ENCODE results near the gene SGMS1. TPM values are rescaled to one million over a fixed set of nuclear protein-coding genes. Genes with fewer than 3 reads are reported as not detected.

The SGMS1 gene
- total and polyA plus RNA-seq, 2 donors (not counting 1 experiment from before 2014, with no cell fraction given) = 10.0 to 43.5 TPM

DNA sequence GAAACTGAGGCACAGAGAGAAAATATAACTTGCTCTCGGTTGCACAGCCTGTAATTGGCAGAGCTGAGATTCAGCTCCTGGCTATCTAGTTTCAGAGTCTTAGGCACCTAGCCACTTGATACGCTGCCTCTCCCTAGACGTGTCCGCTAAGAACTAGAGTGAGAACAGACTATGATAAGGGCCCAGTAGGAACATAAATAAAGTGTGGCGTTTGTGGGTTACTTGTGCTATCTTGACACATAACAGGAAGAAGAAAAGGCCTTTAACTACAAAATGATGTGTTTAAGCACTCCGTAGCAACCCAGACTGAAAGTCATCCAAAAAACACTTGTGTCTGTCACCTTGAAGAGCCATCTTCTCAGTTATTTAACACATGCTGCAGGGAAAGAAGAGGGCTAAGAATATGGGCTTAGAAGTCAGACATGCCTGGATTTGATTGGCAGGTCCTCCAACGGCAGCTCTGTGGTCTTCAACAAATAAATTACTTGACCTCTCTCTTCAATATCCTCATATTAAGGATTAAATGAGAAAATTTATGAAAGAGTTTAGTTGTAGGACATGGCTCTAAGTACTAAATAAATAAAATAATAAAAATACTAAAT lies 96.2 kb downstream of the SGMS1 start:
- H3K4me1 ChIP-seq (ENCODE audit: control insufficient read depth in 2 of 2, insufficient read depth in 2 of 2, low read length in 2 of 2) = no peaks in the 10 kb centered on the region
- Mint-ChIP-seq H3K4me3 (no peak overlapping the region), H3K27me3 (no peaks in the 10 kb centered on the region), H3K27ac (no peak overlapping the region), H3K4me1 (peaks cover 2% of the 10 kb centered on the region), H3K9me3 (ENCODE audit: insufficient read depth) (no peaks in the 10 kb centered on the region)
- H3K79me2 ChIP-seq (ENCODE audit: control insufficient read depth, insufficient read depth, low read length) = peaks cover 42% of the 10 kb centered on the region
- no peak overlapping the region for H2AFZ ChIP-seq (ENCODE audit: insufficient read depth, low read depth, low read length, poor library complexity, severe bottlenecking)
- intact Hi-C loops (cut with micrococcal nuclease) = no loop called here
- POLR2A ChIA-PET = no interaction called here
- H3K4me3 ChIP-seq (ENCODE audit: control extremely low read depth in 1 of 5, extremely low read depth in 1 of 5, insufficient read depth in 1 of 5, low read depth in 2 of 5, low read length in 4 of 5) = no peak overlapping the region
- H4K20me1 ChIP-seq (ENCODE audit: control insufficient read depth, insufficient read depth, low read length, poor library complexity, severe bottlenecking) = peaks cover 21% of the 10 kb centered on the region
- H3K9me3 ChIP-seq (ENCODE audit: control extremely low read depth in 1 of 3, control insufficient read depth in 2 of 3, insufficient read depth in 1 of 3, low read length in 2 of 3) = no peaks in the 10 kb centered on the region
- DNase-seq = no peak
- WGBS (ENCODE audit: insufficient coverage) = 90% methylated on average over 2 of the region's 7 CpGs
- TF ChIP-seq EZH2 (IDR thresholded peaks at IDR 0.05; ENCODE audit: borderline replicate concordance, insufficient read depth, low read depth, low read length, poor library complexity, severe bottlenecking) = no peak
- TF ChIP-seq, protein P1, sequence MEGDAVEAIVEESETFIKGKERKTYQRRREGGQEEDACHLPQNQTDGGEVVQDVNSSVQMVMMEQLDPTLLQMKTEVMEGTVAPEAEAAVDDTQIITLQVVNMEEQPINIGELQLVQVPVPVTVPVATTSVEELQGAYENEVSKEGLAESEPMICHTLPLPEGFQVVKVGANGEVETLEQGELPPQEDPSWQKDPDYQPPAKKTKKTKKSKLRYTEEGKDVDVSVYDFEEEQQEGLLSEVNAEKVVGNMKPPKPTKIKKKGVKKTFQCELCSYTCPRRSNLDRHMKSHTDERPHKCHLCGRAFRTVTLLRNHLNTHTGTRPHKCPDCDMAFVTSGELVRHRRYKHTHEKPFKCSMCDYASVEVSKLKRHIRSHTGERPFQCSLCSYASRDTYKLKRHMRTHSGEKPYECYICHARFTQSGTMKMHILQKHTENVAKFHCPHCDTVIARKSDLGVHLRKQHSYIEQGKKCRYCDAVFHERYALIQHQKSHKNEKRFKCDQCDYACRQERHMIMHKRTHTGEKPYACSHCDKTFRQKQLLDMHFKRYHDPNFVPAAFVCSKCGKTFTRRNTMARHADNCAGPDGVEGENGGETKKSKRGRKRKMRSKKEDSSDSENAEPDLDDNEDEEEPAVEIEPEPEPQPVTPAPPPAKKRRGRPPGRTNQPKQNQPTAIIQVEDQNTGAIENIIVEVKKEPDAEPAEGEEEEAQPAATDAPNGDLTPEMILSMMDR (IDR thresholded peaks at IDR 0.05) = no peak
- no peak overlapping the region for H3K9ac ChIP-seq (ENCODE audit: low read length)
- no peak for ATAC-seq (ENCODE audit: low read depth)
- CTCF ChIA-PET = no interaction called here
- H3K36me3 ChIP-seq (replicated peaks in 1 of 2; ENCODE audit: control extremely low read depth in 1 of 2, control insufficient read depth in 1 of 2, extremely low read depth in 1 of 2, insufficient read depth in 2 of 2, low read length in 1 of 2) = no peaks in the 10 kb centered on the region
- H3K4me2 ChIP-seq (replicated peaks; ENCODE audit: low read depth, low read length, poor library complexity, severe bottlenecking) = no peak overlapping the region
- no peak overlapping the region for H3K27ac ChIP-seq (ENCODE audit: low read length in 2 of 2)
- H3K27me3 ChIP-seq (replicated peaks in 1 of 4; ENCODE audit: control extremely low read depth in 1 of 4, control insufficient read depth in 3 of 4, insufficient read depth in 4 of 4, low read length in 3 of 4) = no peaks in the 10 kb centered on the region

DNA sequence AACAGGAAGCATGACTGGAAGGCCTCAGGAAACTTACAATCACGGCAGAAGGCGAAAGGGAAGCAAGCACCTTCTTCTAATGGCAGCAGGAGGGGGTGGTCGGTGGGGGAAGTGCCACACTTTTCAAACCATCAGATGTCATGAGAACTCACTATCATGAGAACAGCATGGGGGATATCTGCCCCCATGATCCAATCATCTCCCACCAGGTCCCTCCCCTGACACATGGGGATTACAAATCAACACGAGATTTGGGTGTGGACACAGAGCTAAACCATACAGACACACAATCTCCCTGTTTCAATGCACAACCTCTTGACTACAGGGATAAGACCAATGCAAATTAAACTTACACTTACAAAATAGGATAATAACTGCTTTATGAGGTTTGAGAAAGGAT lies 97.6 kb downstream of the SGMS1 start:
- DNase-seq = no peak
- Histone ChIP-seq H3K4me2 (replicated peaks; ENCODE audit: low read depth, low read length, poor library complexity, severe bottlenecking) (no peak overlapping the region), H4K20me1 (ENCODE audit: control insufficient read depth, insufficient read depth, low read length, poor library complexity, severe bottlenecking) (peaks cover 21% of the 10 kb centered on the region), H3K9me3 (ENCODE audit: control extremely low read depth in 1 of 3, control insufficient read depth in 2 of 3, insufficient read depth in 1 of 3, low read length in 2 of 3) (no peaks in the 10 kb centered on the region), H3K4me3 (ENCODE audit: control extremely low read depth in 1 of 5, extremely low read depth in 1 of 5, insufficient read depth in 1 of 5, low read depth in 2 of 5, low read length in 4 of 5) (no peak overlapping the region), H3K36me3 (replicated peaks in 1 of 2; ENCODE audit: control extremely low read depth in 1 of 2, control insufficient read depth in 1 of 2, extremely low read depth in 1 of 2, insufficient read depth in 2 of 2, low read length in 1 of 2) (no peaks in the 10 kb centered on the region), H2AFZ (ENCODE audit: insufficient read depth, low read depth, low read length, poor library complexity, severe bottlenecking) (no peak overlapping the region), H3K9ac (ENCODE audit: low read length) (no peak overlapping the region), H3K27ac (ENCODE audit: low read length in 2 of 2) (no peak overlapping the region), H3K79me2 (ENCODE audit: control insufficient read depth, insufficient read depth, low read length) (peaks cover 36% of the 10 kb centered on the region), H3K27me3 (replicated peaks in 1 of 4; ENCODE audit: control extremely low read depth in 1 of 4, control insufficient read depth in 3 of 4, insufficient read depth in 4 of 4, low read length in 3 of 4) (no peaks in the 10 kb centered on the region), H3K4me1 (ENCODE audit: control insufficient read depth in 2 of 2, insufficient read depth in 2 of 2, low read length in 2 of 2) (no peaks in the 10 kb centered on the region)
- CTCF ChIA-PET = no interaction called here
- 97% methylated on average over 4 of the region's 4 CpGs for WGBS (ENCODE audit: insufficient coverage)
- no peak for TF ChIP-seq EZH2 (IDR thresholded peaks at IDR 0.05; ENCODE audit: borderline replicate concordance, insufficient read depth, low read depth, low read length, poor library complexity, severe bottlenecking)
- TF ChIP-seq, protein P1 (IDR thresholded peaks at IDR 0.05) = no peak
- intact Hi-C loops (cut with micrococcal nuclease) = no loop called here
- no peaks in the 10 kb centered on the region for H3K27me3 Mint-ChIP-seq
- H3K4me3 Mint-ChIP-seq = no peak overlapping the region
- H3K27ac Mint-ChIP-seq = no peak overlapping the region
- ATAC-seq (ENCODE audit: low read depth) = no peak
- POLR2A ChIA-PET = no interaction called here
- peaks cover 2% of the 10 kb centered on the region for H3K4me1 Mint-ChIP-seq
- no peaks in the 10 kb centered on the region for H3K9me3 Mint-ChIP-seq (ENCODE audit: insufficient read depth)
